ENCODE measurements around the gene HGFAC. TPM values are rescaled to one million over a fixed set of nuclear protein-coding genes. Genes with fewer than 3 reads are reported as not detected.

Gene HGFAC
- total and polyA plus RNA-seq, 4 donors, result 0.24 to 2.6 (median 0.37) TPM

DNA sequence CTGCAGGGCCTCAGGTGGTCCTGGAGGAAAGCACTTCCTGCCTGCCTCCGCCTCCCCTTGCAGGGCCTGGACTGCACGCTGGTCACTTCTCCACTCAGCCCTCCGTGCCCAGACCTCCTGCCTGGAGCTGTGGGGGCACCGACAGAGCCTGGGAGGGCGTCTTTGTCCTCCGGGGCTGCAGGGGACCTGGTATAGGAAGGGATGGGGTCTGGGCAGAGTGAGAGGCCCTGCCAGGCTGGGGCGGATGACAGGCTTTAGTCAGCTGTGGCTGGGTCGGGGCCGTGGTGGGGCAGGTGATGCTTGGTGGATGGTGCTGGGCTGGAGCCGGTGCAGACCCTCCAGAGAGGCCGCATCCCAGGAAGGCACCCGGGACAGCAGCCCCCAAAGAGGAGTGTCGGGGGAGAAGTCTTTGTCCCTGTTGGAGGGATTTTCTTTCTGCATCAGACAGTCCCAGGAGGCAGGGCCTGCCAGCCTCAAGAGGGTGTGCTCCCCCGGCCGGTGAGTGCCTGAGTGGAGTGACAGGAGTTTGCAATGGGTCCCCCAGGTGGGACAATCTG, 22.7 kb downstream of the HGFAC start:
- WGBS, 2 donors, result 93% methylated on average over 14 to 15 of the region's 15 CpGs
- H3K4me1 ChIP-seq (ENCODE audit: control insufficient read depth in 5 of 5, insufficient read depth in 5 of 5, low read length in 5 of 5), result peaks cover 0 to 14% (median 0%) of the 10 kb centered on the region in 5 donors
- ATAC-seq (ENCODE audit: insufficient read depth, low FRiP score) (no peak), DNase-seq (no peak)
- H3K9ac ChIP-seq (ENCODE audit: insufficient read depth in 1 of 2, low read length in 2 of 2), result no peak overlapping the region
- peak overlapping the region in 1 of 2 donors; percentile 88 for H3K27ac ChIP-seq (ENCODE audit: low read depth in 1 of 2, low read length in 1 of 2)
- TF ChIP-seq, protein P1, sequence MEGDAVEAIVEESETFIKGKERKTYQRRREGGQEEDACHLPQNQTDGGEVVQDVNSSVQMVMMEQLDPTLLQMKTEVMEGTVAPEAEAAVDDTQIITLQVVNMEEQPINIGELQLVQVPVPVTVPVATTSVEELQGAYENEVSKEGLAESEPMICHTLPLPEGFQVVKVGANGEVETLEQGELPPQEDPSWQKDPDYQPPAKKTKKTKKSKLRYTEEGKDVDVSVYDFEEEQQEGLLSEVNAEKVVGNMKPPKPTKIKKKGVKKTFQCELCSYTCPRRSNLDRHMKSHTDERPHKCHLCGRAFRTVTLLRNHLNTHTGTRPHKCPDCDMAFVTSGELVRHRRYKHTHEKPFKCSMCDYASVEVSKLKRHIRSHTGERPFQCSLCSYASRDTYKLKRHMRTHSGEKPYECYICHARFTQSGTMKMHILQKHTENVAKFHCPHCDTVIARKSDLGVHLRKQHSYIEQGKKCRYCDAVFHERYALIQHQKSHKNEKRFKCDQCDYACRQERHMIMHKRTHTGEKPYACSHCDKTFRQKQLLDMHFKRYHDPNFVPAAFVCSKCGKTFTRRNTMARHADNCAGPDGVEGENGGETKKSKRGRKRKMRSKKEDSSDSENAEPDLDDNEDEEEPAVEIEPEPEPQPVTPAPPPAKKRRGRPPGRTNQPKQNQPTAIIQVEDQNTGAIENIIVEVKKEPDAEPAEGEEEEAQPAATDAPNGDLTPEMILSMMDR (IDR thresholded peaks at IDR 0.05; ENCODE audit: control extremely low read depth, extremely low read depth), result no peak
- H3K36me3 ChIP-seq (ENCODE audit: control insufficient read depth in 4 of 4, insufficient read depth in 4 of 4, low read length in 4 of 4), result no peaks in the 10 kb centered on the region
- peaks cover 0 to 5% (median under 1%) of the 10 kb centered on the region in 4 donors for H3K9me3 ChIP-seq (ENCODE audit: control insufficient read depth in 4 of 4, insufficient read depth in 3 of 4, low read length in 3 of 4)
- H3K27me3 ChIP-seq (ENCODE audit: control insufficient read depth in 3 of 3, insufficient read depth in 3 of 3, low read length in 2 of 3), result peaks cover 0 to 3% (median 0%) of the 10 kb centered on the region in 3 donors
- no peak overlapping the region for H3K4me3 ChIP-seq

DNA sequence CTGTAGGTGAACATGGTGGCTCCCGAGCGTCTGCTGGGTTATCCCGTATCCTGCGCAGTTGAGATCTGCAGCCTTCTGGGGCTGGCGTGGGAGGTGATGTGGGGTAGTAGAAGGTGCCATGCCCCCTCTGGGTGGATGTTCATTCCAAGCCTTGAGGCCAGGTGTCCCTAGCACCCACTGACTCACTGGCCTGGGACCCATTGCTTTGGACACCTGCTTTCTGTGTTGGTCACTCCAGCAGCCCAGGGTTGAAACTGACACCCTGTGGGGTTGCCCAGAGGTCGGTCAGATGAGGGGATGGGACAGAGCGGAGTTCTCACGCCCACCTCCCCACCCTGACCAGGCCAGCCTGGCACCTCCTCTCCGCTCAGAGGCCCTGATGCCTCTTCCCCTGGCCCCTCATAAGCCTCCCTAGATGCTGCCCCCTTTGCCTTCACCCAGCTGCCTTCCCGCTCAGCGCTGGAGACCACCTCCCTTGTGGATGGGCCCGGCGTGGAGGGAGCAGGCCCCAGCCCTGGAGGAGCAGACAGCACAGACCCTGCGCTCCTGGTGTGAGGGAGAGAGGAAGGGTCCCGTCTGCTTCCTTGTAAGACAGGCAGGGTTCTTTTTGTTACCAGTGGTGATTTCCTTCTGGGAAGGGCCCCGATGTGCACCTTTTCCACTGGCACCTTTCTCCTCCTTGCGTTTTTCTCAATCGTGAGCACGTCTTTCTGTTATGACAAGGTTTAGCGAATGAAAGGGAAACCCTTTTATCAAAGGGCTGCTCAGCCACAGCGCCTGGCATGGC, 23.3 kb downstream of the HGFAC start:
- peaks cover 0 to 5% (median under 1%) of the 10 kb centered on the region in 4 donors for H3K9me3 ChIP-seq (ENCODE audit: control insufficient read depth in 4 of 4, insufficient read depth in 3 of 4, low read length in 3 of 4)
- peaks cover 0 to 14% (median 0%) of the 10 kb centered on the region in 5 donors for H3K4me1 ChIP-seq (ENCODE audit: control insufficient read depth in 5 of 5, insufficient read depth in 5 of 5, low read length in 5 of 5)
- peak overlapping the region in 1 of 2 donors; percentile 88 for H3K27ac ChIP-seq (ENCODE audit: low read depth in 1 of 2, low read length in 1 of 2)
- peaks cover 0 to 3% (median 0%) of the 10 kb centered on the region in 3 donors for H3K27me3 ChIP-seq (ENCODE audit: control insufficient read depth in 3 of 3, insufficient read depth in 3 of 3, low read length in 2 of 3)
- no peak overlapping the region for H3K4me3 ChIP-seq
- no peak overlapping the region for H3K9ac ChIP-seq (ENCODE audit: insufficient read depth in 1 of 2, low read length in 2 of 2)
- H3K36me3 ChIP-seq (ENCODE audit: control insufficient read depth in 4 of 4, insufficient read depth in 4 of 4, low read length in 4 of 4), result no peaks in the 10 kb centered on the region
- WGBS, 2 donors, result 94 to 96% methylated on average over 21 of the region's 21 CpGs
- DNase-seq, result no peak
- ATAC-seq (ENCODE audit: insufficient read depth, low FRiP score), result no peak
- TF ChIP-seq, protein P1 (IDR thresholded peaks at IDR 0.05; ENCODE audit: control extremely low read depth, extremely low read depth), result no peak

DNA sequence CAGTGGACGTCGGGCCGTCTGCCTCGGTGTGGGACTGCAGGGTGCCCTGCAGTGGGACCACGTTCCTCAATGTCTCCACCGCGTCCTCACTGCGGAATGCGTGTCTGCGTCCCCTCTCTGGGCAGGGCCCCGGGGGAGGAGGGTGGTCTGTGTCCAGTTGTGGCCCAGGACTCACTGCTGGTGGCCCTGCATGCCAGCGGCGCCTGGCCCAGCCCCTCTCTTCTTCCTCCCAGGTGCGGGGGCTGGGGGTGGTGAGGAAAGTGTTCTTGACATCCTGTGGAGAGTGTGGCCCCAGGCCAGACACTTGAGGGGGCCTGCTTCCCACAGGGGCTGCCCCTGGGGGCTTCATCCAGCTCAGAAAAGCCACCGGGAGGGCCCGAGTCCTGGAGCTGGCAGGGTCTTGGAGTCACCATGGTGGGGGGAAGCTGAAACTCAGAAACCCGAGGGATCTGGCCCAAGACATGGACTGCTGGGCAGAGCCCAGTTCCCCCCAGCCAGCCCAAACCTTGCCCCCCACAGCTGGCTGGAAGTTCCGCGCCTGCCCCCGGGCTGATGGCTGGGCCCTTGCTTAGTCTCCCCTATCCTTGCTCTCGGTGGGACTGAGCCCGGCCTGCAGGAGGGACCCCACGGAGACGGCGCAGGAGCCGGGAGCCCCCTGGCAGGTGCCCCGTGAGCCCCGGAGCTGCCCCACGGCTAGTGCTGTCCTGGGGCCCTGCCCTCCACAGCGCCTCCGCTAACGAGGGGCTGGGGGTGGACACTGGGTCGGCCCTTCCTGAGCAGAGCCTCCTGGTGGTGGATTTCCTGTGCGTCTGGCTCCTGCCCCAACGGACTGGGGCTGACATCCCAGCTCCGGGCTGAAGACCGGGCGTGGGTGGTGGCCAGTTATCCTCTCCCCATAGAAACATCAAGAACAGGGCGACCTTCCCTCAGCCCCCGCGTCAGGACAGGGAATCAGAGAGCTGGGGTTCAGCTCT, 24.2 kb downstream of the HGFAC start:
- Histone ChIP-seq H3K27ac (ENCODE audit: low read depth in 1 of 2, low read length in 1 of 2) (peak overlapping the region in 1 of 2 donors; percentile 88), H3K4me1 (ENCODE audit: control insufficient read depth in 5 of 5, insufficient read depth in 5 of 5, low read length in 5 of 5) (peaks cover 0 to 12% (median 0%) of the 10 kb centered on the region in 5 donors), H3K36me3 (ENCODE audit: control insufficient read depth in 4 of 4, insufficient read depth in 4 of 4, low read length in 4 of 4) (no peaks in the 10 kb centered on the region), H3K27me3 (ENCODE audit: control insufficient read depth in 3 of 3, insufficient read depth in 3 of 3, low read length in 2 of 3) (peaks cover 0 to 3% (median 0%) of the 10 kb centered on the region in 3 donors), H3K9ac (ENCODE audit: insufficient read depth in 1 of 2, low read length in 2 of 2) (no peak overlapping the region), H3K4me3 (no peak overlapping the region), H3K9me3 (ENCODE audit: control insufficient read depth in 4 of 4, insufficient read depth in 3 of 4, low read length in 3 of 4) (peaks cover 0 to 1% (median under 1%) of the 10 kb centered on the region in 4 donors)
- ATAC-seq (ENCODE audit: insufficient read depth, low FRiP score), result no peak
- DNase-seq, result no peak
- WGBS, 2 donors, result 74 to 81% methylated on average over 37 to 41 of the region's 41 CpGs
- TF ChIP-seq, protein P1 (IDR thresholded peaks at IDR 0.05; ENCODE audit: control extremely low read depth, extremely low read depth), result no peak

Data from lung (tissue), 12 donors.